Testis (tissue), 2 donors: Measurements from ENCODE around the gene TTC7B.

Experiments
- POLR2A ChIP-seq: fragments of 450-650 bp; IDR thresholded peaks from one replicate; pipeline ENCODE4 v1.6.1; 2017; ENCODE audit warnings: antibody characterized with exemption, mild to moderate bottlenecking, moderate library complexity
- TF ChIP-seq, protein P1 (sequence below), 3 experiments: fragments of 450-650 bp in 2 of 3; fragments of 200-600 bp in 1 of 3; sonication (generic) in 1 of 3; IDR thresholded peaks; one replicate each; pipeline ENCODE4 v1.5.1; 2016 to 2019; ENCODE audit warnings: antibody characterized with exemption in 3 of 3, mild to moderate bottlenecking in 2 of 3, moderate library complexity in 1 of 3

DNA sequence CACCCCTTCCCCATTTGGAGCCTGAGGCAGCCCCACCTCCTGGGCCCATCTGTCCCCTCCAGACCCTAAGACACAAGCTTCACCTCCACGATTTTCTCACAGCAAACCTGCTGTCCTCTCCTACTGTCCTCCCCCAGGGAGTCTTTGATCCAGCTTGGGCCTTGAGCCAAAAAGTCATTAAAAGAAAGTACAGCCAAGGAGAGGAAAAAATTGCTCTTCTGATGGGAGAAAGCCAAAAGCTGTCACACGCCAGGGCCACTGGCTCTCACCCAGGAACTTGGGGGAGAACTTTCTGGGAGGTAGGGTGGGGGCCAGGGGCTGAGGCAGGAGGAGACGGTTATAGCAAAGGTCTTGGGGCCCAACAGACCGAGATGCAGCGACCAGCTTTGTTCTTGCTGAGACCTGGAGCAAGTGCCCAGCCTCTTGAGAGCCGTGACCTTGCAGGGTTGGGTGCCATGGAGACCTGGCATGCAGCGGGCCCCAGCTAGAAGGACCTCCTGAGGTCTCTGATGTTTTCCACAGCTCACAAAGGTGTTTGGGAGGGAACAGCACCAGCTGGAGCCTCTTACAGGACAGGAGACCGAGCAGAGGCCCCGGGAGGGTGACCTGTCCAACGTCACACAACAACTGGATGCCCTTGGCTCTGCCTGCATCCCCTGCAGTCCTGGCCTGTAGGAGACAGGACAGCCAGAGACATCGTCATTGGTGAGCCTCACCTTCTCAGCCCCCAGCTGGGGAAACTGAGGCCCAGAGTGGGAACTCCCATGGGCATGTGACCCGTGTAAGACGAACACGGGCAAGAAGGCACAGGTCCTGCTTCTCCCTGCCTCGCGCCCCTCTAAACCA is 294.9 kb downstream of the TTC7B start:
- TF ChIP-seq, protein P1, sequence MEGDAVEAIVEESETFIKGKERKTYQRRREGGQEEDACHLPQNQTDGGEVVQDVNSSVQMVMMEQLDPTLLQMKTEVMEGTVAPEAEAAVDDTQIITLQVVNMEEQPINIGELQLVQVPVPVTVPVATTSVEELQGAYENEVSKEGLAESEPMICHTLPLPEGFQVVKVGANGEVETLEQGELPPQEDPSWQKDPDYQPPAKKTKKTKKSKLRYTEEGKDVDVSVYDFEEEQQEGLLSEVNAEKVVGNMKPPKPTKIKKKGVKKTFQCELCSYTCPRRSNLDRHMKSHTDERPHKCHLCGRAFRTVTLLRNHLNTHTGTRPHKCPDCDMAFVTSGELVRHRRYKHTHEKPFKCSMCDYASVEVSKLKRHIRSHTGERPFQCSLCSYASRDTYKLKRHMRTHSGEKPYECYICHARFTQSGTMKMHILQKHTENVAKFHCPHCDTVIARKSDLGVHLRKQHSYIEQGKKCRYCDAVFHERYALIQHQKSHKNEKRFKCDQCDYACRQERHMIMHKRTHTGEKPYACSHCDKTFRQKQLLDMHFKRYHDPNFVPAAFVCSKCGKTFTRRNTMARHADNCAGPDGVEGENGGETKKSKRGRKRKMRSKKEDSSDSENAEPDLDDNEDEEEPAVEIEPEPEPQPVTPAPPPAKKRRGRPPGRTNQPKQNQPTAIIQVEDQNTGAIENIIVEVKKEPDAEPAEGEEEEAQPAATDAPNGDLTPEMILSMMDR (IDR thresholded peaks at IDR 0.05), result no peak
- TF ChIP-seq POLR2A, result no peak
